ENCODE measurements around the gene RBM17.
"Not testable (repeated sequence)": the region's sequence is repeated elsewhere in the genome, so short reads cannot be mapped to it uniquely, and the experiment has no call there.

The RBM17 gene

DNA sequence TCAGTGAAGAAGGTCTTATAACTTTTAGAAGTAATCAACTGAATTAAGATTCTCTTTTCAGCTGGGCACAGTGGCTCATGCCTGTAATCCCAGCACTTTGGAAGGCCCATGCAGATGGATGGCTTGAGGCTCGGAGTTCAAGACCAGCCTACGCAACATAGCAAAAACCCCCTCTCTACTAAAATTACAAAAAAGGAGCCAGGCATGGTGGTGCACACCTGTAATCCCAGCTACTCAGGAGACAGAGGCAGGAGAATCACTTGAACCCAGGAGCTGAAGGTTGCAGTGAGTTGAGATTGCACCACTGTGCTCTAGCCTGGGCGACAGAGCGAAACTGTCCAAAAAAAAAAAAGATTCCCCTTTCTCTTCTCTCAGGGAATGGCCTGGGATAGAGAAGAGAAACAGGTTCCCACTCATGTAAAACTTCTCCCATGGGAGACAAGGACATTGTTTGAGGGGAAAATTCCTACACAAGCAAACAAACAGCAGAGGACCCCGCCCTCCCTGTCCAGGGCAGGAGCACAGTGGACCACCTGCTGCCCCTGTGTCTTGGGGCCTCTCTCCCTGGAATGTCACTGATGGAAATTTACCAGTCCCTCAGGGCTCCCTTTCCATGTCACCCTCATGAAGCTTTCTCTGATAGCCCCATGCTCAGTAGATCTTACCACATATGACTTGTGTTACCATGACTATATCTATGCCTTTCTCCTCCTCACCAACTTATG lies 32.3 kb upstream of the RBM17 start:
- DNase-seq = no peak

DNA sequence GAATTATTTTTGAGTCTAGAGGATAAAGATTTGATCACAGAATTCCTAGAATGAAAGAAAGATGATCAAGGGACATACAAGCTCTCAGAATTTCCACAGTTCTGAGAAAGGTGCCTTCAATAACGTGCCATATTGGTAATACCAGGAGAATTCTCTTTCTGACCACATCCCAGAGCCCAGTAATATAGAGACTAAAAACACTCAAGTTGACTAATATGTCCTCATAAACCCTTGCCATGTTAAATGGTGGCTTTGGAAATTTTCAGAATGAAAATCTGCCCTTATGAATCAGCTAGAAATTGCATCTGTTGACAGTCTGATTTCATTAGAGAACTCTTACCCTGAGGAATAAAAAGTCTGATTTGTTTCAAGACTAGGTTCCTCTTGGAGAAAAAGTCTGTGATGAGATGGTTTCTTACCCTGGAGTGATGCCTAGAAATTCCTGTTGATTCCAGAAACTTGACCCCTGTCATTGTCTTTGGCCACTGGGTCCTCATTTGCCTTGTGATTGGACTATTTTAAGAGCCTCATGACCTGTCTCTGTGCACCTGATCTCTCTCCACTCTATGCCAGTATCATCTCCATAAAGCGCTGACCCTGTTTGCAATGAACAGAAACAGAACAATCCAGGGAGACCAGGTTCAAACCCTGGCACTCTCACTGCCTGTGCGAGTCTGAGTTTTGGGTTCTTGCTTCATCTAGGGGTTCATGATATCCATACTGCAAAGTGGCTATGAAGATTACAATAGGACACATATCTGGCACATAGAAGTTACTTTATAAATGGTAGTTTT lies 30.0 kb upstream of the RBM17 start:
- DNase-seq = no peak

DNA sequence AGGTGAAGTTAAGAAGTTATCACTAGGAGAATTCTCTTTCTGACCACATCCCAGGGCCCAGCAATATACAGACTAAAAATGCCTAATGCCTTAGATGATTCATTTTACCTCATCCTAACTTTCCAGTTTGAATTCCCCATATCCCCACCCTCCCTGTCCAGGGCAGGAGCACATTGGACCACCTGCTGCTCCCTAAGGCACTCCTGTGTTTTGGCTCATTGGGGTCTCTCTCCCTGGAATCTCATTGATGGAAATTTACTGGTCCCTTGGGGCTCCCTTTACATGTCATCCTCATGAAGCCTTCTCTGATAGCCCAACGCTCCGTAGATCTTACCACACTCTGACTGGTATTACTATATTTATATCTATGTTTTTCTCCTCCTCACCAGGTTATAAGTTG lies 29.3 kb upstream of the RBM17 start:
- no peak for DNase-seq

DNA sequence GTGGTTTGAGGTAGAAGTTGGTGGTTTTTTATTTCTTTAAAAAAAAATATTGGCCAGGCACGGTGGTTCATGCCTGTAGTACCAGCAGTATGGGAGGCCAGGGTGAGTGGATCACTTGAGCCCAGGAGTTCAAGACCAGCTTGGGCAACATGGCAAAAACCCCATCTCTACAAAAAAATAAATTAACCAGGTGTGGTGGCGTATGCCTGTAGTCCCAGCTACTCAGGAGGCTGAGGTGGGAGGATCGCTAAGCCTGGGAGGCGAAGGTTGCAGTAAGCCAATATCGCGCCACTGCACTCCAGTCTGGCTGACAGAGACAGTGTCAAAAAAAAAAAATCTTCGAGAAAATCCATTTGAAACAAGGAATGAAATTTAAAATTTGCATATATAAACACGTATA lies 27.8 kb upstream of the RBM17 start:
- no peak for DNase-seq

DNA sequence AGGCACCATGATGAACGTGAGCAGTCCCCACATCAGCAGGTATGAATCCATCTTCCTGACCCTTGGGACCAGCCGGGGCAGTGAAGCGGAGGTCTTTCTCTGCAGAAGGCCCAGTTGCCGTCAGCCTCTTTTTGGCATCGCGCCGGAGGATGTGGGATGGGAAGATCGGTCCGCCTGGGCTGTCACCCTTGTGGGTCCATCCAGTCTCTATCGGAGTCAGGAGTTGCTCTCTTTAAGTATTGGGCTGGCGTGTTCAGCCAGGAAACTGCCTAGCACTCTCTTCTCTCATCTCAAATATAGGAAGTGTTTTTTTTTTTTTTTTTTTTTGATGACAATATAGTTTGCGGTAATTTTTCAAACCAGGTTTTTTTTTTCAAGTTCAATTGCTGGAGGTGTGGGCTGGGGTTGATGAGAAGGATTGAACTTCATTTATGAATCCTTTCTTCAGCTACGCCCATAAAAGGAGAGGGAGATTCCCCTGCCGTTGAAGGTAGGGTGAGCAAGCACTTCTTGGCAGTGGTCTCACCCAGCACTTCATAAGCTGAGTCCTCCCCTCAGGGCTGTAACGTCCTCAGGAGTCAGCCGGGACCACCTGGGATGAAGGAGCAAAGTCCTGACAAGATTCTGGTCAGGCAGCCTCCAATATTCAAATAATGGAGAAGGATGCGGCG lies 26.6 kb upstream of the RBM17 start, which contains the start of gene IL2RA:
IL2RA (minus strand) TSS at position 267 of the 671 bp plus-strand sequence; CDS start at position 51, 216 bp downstream.
- DNase-seq = peak; percentile 56

DNA sequence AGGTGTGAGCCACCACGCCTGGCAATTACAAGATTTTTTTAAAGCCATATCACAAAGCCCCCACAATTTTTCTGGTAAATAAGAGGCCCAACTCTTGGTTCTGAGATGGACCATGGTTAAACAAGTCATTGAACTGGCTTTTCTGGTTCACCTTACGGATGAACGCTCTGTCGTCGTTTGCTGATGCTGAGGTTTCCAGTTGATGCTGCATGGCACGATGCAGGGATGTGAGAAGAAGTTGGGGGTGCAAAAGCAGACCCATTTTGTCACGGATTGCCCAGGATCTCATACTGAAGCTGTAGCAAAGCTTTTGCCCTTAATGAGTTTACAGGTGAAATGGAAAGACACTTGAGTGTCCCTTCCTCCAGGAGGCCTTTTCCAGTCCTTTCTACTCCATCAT lies 24.7 kb upstream of the RBM17 start:
- DNase-seq = no peak

DNA sequence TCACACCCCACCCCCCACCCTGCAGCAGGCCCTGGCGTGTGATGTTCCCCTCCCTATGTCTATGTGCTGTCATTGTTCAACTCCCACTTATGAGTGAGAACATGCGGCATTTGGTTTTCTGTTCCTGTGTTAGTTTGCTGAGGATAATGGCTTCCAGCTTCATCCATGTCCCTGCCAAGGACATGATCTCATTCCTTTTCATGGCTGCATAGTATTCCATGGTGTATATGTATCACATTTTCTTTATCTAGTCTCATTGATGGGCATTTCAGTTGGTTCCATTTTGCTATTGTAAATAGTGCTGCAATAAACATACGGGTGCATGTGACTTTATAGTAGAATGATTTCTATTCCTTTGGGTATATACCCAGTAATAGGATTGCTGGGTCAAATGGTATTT lies 24.1 kb upstream of the RBM17 start:
- not testable (repeated sequence) for DNase-seq

DNA sequence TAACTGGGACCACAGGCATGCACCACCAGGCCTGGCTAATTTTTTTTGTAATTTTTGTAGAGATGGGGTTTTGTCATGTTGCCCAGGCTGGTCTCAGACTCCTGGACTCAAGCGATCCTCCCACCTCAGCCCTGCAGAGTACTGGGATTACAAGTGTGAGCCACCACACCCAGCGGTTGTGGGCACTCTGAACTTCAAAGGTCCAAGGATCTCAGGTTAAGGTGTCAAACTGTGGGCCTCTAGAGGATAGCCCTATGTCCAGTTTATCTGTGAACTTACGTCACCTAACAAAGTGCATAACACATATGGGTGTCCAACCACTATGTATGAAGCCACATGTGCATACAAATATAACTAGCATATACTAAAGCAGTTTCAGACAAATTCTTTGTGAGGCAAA lies 23.4 kb upstream of the RBM17 start:
- DNase-seq = no peak

DNA sequence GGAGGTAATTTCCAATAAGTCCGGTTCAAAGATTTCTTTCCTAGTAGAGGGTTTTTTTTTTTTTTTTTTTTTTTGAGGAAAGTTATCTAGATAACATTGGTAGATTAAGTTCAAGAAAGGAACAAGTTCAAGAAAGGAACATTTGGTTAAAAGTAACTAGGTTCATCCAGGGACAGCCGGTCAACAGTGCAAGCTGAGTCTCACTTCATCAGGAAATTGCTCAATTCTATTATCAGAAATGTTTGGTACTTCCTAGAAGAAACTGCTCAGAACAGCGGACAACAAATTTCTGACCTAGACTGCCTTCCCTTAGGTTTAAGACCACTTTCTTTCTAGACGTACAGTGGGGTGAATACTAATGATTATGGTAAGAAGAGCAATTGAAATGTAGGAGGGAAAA lies 23.0 kb upstream of the RBM17 start:
- no peak for DNase-seq

DNA sequence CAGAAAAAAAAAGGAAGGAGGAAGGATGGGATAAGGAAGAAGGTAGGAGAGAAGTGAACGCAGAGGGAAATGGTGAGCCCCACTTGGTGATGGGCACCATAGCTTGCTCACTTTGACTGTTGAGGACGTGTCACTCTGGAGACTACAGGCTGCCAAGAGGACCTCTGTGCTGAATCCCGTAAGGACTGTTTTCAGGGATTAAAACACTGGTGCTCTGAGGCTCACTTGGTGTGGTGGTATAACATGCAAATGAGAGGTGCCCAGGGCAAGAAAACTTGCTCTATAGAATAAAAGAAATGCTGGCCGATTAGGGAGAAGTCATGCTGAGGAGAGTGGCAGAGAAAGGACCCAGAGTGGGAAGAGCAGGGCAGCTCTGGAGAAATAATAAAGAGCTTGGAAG lies 21.4 kb upstream of the RBM17 start:
- no peak for DNase-seq

DNA sequence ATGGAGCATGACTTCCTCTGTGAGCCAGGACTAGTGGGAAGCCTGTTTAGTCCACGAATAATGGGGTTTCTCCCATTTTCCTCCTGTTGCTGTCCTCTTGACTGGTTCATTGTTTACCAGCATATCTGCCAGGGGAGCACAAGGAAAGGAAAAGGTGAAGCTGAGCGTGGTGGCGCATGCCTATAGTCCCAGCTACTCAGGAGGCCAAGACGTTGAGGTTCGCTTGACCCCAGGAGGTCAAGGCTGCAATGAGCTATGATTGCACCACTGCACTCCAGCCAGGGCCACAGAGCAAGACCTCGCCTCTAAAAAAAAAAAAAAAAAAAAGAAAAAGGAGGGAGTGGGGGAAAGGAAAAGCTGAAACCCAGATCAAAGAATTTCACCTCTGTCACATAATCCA lies 20.8 kb upstream of the RBM17 start:
- DNase-seq = no peak

DNA sequence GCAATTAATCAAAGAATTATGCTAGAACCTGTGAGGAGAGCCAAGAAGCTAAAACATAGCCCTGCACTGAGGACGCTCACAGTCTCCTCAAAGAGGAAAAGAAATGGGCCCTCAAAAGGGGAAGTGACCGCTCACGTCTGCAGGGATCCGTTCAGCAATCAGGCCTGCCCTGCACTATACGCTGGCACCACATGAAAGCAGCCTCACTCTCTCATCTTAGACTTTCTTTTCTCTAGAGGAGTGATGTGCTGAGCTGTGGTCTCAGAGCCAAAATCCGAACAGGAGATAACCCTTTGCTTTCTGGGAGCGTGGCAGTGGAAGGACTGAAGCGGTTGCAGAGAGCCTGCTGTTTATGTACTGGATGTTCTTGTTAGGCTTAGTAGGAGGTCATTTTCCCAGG lies 20.4 kb upstream of the RBM17 start:
- DNase-seq = peak; percentile 35

DNA sequence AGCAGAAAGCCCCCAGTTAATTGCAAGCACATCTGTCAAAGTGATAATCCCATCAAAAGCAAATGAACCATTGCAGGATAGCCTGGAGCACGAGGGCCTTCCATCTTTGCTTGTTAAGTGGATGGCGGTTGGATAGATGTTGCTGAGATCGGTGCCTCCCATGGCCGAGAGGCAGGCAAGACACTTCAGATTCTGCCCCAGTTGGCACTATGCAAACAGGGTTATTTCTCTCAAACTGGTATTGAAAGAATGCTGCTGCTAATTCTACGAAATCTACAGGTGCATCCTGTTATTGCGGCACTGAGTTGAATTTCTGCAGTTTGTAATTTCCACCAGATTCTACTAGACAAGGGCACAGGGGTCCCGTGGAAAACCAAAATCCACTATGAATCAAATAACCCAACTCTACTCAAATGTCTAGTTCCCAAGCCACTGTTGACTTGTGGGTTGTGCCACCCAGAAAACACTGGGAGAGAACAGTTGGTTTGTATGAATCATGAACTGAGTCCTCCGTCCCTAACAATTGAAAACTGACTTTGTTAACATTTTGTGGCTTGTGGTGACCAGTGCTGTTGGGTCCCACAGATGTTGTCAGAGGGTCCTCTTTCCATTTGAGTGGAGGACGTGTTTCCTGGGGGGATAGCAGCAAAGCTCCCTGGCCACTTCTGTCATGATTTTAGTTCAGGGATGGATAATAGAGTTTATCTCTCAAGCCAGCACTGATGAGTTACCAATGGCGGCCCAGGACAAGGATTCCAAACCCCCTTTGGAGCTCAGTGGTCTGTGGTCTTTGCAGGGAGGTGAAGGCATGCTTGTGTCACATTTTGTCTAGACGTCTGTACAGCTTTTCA lies 19.5 kb upstream of the RBM17 start:
- no peak for DNase-seq

DNA sequence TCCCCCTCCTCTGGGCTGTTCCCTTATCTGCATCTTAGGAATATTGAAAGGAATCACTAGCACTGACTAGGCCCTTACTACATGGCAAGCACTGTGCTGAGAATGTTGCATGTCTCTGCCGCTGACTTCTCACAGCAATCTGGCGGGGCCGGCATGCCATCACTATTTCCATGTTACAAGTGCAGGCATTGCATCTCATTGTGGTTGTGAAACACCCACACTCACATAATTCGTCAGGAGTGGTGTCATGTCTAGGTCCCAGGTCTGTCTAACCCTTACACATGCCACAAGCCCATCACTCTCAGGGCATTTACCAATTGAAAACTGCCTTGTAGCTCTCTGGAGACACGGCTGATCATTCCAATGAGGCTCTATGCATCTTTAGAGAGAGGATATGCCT lies 18.2 kb upstream of the RBM17 start:
- no peak for DNase-seq

DNA sequence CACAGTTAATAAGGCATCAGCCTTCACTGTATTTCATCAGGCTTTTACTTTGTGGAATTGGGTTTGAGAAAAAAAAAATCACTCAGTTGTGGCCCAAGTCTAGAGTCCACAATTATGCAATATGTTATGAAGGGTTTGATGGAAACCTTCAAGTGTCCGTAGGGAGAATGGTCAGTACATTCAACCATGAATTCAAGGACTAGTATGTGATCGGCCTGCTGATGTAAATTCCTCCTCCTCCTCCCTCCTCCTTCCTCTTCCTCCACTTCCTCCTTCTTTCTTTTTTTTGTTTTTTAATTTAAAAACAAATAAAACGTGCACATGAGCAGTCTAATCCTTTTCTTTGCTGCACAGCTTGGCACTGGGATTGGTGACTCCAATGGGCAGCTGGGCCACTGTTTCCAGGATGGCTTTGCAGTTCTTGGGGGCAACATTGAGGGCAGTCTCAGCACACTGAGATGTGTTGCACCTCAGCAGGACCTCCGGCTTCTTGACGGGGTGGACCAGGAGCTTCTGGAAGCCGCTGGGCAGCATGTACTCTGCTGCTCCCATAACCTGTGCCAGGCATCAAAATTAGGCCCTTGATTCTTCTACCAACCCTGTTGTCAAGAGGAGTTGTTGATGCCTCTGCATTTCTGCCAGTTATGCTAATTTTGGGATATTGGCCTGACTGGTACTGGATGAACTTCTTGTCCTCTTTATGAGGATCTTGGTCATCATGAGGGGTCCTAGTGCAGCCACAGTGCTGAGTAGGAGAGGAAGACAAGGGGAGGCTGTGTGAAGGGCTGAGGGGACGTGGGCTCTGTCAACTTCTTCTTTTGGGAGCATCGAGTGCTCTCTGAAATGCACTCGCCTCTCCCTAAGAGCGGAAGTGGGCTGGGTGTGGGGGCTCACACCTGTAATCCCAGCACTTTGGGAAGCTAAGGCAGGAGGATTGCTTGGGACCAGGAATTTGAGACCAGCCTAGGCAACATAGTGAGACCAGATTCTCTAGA lies 17.4 kb upstream of the RBM17 start:
- no peak for DNase-seq

DNA sequence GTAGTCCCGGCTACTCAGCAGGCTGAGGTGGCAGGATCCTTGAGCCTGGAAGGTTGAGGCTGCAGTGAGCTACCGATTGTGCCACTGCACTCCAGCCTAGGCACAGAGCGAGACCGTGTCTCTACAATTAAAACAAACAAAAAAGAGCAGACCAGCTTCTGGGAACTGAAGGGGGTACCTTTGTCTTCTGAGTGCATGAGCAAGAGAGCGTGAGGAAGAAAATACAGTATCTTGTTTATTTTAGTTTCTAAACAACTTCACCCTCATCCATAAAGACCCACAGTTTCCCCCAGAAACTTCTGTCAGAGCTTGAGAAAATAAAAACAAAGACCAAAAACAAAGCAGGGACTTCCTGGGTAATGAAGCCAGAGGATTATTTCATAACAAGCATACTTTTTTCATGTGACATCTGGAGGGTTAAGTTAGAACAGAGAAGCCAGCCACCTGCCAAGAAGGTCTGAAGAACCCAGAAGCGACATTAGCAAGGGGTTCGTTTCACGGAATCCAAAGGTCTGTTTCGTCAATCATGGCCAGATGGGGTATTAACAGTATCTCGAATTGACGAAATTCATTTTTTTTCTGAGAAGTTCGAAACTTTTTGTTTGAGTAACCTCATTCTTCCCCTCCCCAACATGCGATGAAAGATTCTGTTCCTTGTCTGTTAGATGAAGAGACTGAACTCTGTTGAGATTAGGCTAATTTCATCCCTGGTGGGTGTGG lies 16.5 kb upstream of the RBM17 start:
- no peak for DNase-seq

DNA sequence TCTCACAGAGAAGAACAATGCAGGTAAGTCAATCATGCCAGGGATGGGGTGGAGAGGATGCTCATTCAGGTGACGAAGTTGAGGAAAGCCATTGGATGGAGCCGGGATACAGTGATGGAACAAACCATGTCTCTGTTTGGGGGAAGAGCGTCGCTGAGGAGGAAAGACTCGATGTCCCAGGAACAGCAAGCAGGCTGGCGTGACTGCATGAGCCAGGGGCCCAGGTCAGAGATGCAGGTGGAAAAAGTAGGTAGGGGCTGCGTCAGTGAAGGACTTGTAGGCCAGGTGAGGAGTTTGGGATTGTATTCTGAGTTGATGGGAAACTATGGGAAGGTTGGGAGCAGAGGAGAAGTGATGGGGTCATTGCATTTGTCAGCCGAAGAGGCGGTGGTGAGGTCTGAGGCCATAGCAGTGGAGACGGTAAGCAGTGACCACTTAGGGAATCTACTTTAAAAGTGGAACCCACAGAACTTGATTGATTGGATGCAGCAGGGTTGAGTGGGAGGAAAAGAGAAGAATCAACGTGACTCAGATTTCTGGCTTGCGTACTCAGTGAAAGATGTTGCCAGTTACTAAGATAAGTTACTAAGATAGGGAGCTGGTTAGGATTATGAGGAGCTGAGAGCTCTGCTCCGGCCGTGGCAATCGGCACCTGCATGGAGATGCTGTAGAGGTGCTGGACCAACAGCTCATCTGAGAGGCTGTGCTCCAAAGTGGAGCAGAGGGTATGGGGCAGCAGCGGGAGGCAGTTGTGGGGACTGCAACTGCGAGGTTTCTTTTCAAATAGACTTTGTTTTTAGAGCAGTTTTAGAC lies 14.1 kb upstream of the RBM17 start:
- no peak for DNase-seq

DNA sequence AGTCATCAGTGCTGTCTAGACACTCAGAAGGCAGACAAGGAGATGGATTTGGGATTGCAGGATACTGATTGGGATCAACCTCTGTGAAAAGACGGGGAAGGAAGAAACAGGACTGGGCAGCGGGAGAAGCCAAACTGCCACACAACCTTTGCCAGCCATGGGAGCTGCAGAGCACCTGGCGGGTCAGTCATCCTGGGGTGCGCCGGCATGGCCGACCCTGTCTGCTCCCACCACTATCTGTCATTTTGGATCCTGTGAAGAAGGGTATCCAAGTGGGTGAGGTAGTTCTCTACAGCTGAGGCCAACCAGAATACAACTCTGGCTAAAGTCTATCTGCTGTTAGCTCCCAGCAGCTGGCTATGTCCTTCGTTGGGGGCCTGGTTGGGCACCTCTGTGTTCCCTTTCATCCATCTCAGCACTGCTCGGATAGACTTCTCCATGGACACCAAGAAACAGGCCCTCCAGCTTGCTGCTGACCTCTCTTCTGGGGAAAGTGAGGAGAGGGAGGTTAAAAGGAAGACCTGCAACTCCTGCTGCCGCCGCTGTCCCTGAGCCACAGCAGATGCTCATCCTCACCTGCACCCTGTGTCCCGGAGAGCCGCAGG lies 11.7 kb upstream of the RBM17 start:
- DNase-seq = no peak

DNA sequence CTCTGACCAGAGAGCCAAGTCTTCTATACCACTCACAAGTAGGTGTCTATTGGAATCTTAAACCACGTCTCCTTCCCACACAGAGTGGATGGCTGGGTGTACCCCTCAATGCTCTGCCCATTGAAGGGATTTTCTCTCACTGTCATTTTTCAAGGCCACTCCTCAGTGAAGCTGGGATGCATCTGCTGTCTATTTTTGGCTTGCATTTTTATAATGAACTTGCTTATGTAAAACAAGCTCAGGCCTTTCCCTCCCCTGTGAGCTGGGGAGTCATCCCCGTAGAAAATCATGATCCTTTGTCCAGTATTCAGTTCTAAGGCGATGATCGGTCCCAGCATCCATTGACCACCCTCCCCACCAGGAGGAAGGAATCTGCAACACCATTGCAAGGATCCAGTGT lies 9.8 kb upstream of the RBM17 start:
- no peak for DNase-seq

Data from effector CD4-positive, alpha-beta T cell (primary cell).